ENCODE data around the gene IL25. TPM values are rescaled to one million over a fixed set of nuclear protein-coding genes. Genes with fewer than 3 reads are reported as not detected.

The IL25 gene
- total and polyA plus RNA-seq, 2 of the 8 experiments (the other 6 are each of a cell fraction or from before 2014, with no cell fraction given) = not detected

GRCh38 chr14:23359722-23360447 is 12.7 kb upstream of the IL25 start:
- no peak overlapping the region for H2BK12ac ChIP-seq (ENCODE audit: low read depth, low read length)
- no peak overlapping the region for H3K27ac ChIP-seq (ENCODE audit: low read depth, low read length)
- peaks cover 0 to 14% (median 10%) of the 10 kb centered on the region in 4 experiments; a peak in 5 of 7 replicates for H3K4me1 ChIP-seq (replicated peaks in 1 of 4; ENCODE audit: control insufficient read depth in 3 of 4, insufficient read depth in 4 of 4, low read length in 3 of 4)
- H3K56ac ChIP-seq (replicated peaks; ENCODE audit: insufficient read length, low read depth, low read length) = no peak overlapping the region
- ChIA-PET POLR2A (ENCODE audit: partially characterized antibody) (interaction anchor here (0.8 to 7.1 kb wide), 7 partner anchors 8 to 57 kb away, joined by 3 to 73 read pairs (median 6); partner anchors contain the start of genes CMTM5, PPP1R3E and SLC22A17), CTCF (ENCODE audit: partially characterized antibody) (interaction anchor here (0.6 to 20.9 kb wide), 39 partner anchors 7 to 239 kb away, joined by 3 to 333 read pairs (median 5); partner anchors contain the start of genes BCL2L2, CMTM5, IL25 and NGDN)
- H3K27me3 ChIP-seq (replicated peaks in 1 of 4; ENCODE audit: control insufficient read depth in 3 of 4, extremely low read depth in 1 of 4, insufficient read depth in 3 of 4, low read length in 3 of 4) = no peaks in the 10 kb centered on the region; a peak in 1 of 7 replicates
- H4K91ac ChIP-seq (replicated peaks; ENCODE audit: insufficient read length, low read length) = no peak overlapping the region
- no peak overlapping the region for H2AFZ ChIP-seq (ENCODE audit: low read length)
- H4K20me1 ChIP-seq (replicated peaks in 1 of 2; ENCODE audit: control insufficient read depth in 1 of 2, insufficient read depth in 2 of 2, low read length in 2 of 2) = peaks cover 8 to 13% of the 10 kb centered on the region in 2 experiments
- H3K23ac ChIP-seq (ENCODE audit: insufficient read length) = no peak overlapping the region
- H4K5ac ChIP-seq (ENCODE audit: insufficient read length, low read depth, low read length) = no peak overlapping the region
- no peak for DNase-seq (ENCODE audit: low read depth in 1 of 2, low spot score in 2 of 2)
- no peak overlapping the region for H2BK15ac ChIP-seq (ENCODE audit: low read length)
- H2BK20ac ChIP-seq (ENCODE audit: low read length) = no peak overlapping the region
- no peak overlapping the region for H3K4ac ChIP-seq (replicated peaks; ENCODE audit: insufficient read length, low read depth, low read length)
- no peaks in the 10 kb centered on the region for H3K79me1 ChIP-seq (ENCODE audit: low read depth, low read length)
- no peaks in the 10 kb centered on the region for H3K79me2 ChIP-seq (ENCODE audit: control insufficient read depth in 1 of 2, insufficient read depth in 2 of 2, low read length in 2 of 2)
- no peak overlapping the region for H3K18ac ChIP-seq (ENCODE audit: extremely low read depth, low read length)
- H3K9me3 ChIP-seq (ENCODE audit: insufficient read depth in 2 of 2, low read depth in 1 of 2, low read length in 1 of 2) = no peaks in the 10 kb centered on the region
- no peak for FAIRE-seq
- peaks cover 9% of the 10 kb centered on the region; the same call in 1 of the 2 replicates for H3K23me2 ChIP-seq (ENCODE audit: low read depth, low read length)
- no peak overlapping the region for H3K4me2 ChIP-seq (ENCODE audit: insufficient read depth in 1 of 2, low read depth in 2 of 2, low read length in 2 of 2)
- peaks cover 0 to 22% (median 11%) of the 10 kb centered on the region in 4 experiments; a peak in 4 of 8 replicates for H3K36me3 ChIP-seq (ENCODE audit: control insufficient read depth in 2 of 4, insufficient read depth in 4 of 4, low read length in 3 of 4)
- H2AK5ac ChIP-seq (ENCODE audit: low read depth, low read length) = no peak overlapping the region
- H2BK5ac ChIP-seq (ENCODE audit: low read depth, low read length) = no peak overlapping the region
- H3K14ac ChIP-seq (ENCODE audit: insufficient read length) = no peak overlapping the region
- H2BK120ac ChIP-seq (replicated peaks; ENCODE audit: low read depth, low read length) = no peak overlapping the region
- no peak overlapping the region for H3K9ac ChIP-seq (replicated peaks in 1 of 4; ENCODE audit: extremely low read depth in 1 of 4, low read depth in 3 of 4, low read length in 3 of 4)
- no peak overlapping the region for H3K4me3 ChIP-seq (ENCODE audit: extremely low read depth in 1 of 4, insufficient read depth in 2 of 4, low read depth in 3 of 4, low read length in 4 of 4)
- H4K8ac ChIP-seq (ENCODE audit: extremely low read depth, insufficient read depth, low read length) = no peak overlapping the region; the same call in 1 of the 2 replicates
- WGBS, 2 experiments (ENCODE audit: extremely low coverage in 1 of 2, insufficient coverage in 1 of 2, insufficient read length in 1 of 2, insufficient replicate concordance in 2 of 2, low coverage in 1 of 2, low lambda C conversion rate in 2 of 2, missing lambda C conversion rate in 1 of 2) = 93% methylated on average over 21 of the region's 22 CpGs; no CpG with 5 or more reads in 1 of the 2 experiments
- TF ChIP-seq SRF (IDR thresholded peaks at IDR 0.05; ENCODE audit: low read depth, low read length) (no peak), CTCF (IDR thresholded peaks at IDR 0.05; ENCODE audit: control extremely low read depth in 1 of 3, insufficient read depth in 1 of 3, low read depth in 1 of 3, low read length in 3 of 3) (no peak), CEBPB (IDR thresholded peaks at IDR 0.05; ENCODE audit: low read depth, low read length) (no peak), POLR2A (IDR thresholded peaks at IDR 0.05; ENCODE audit: control extremely low read depth in 1 of 2, low read depth in 2 of 2, low read length in 2 of 2) (no peak), JUN (IDR thresholded peaks at IDR 0.05; ENCODE audit: low read depth, low read length) (no peak), RFX5 (IDR thresholded peaks at IDR 0.05; ENCODE audit: borderline replicate concordance, low read depth, low read length) (no peak), GTF2F1 (IDR thresholded peaks at IDR 0.05; ENCODE audit: borderline replicate concordance, low read depth, low read length) (no peak), KDM5A (IDR thresholded peaks at IDR 0.05; ENCODE audit: low read length) (no peak), SP4 (IDR thresholded peaks at IDR 0.05; ENCODE audit: low read length) (no peak), CBX5 (IDR thresholded peaks at IDR 0.05; ENCODE audit: low read depth, low read length) (no peak)

Measured in H1 (cell line).